SK-N-SH treated with all-trans-retinoic acid at 6 μM for 48 hours (cell line): Measurements from ENCODE around the gene FAM110A.

ENCODE experiments used
- PATZ1 ChIP-seq: fragments of 250-450 bp; sonication (Bioruptor Pico); IDR thresholded peaks from 2 replicates; pipeline ENCODE4 v1.8.0; 2020; ENCODE audit warnings: mild to moderate bottlenecking, moderate library complexity, borderline replicate concordance
- SNAI2 ChIP-seq: fragments of 250-450 bp; sonication (Bioruptor Pico); IDR thresholded peaks from 2 replicates; pipeline ENCODE4 v1.5.0; 2020; ENCODE audit warnings: mild to moderate bottlenecking, moderate library complexity
- ZNF8 ChIP-seq: fragments of 450-650 bp; formaldehyde crosslinking; IDR thresholded peaks from 2 replicates; pipeline ENCODE4 v1.5.0; 2020; ENCODE audit warnings: mild to moderate bottlenecking, moderate library complexity

GRCh38 chr20:835608-836045, 2.1 kb downstream of the FAM110A start:
- TF ChIP-seq PATZ1 (CRISPR knock-in tag) (no peak), SNAI2 (CRISPR knock-in tag) (no peak), ZNF8 (no peak)
